Epithelial cell of proximal tubule (primary cell): ENCODE measurements around the gene SCD5. TPM values are rescaled to one million over a fixed set of nuclear protein-coding genes. Genes with fewer than 3 reads are reported as not detected.

ENCODE experiments used
- DNase-seq: peaks from one replicate; pipeline ENCODE4 v3.0.0-alpha.2; 2011; ENCODE audit warnings: low read depth
- H3K4me3 ChIP-seq: 2 replicates; pipeline ENCODE4 v1.5.1; 2011; ENCODE audit warnings: low read depth, mild to moderate bottlenecking, low read length
- CTCF ChIP-seq: conservative IDR thresholded peaks from 2 replicates; pipeline ENCODE4 v1.5.1; 2012; ENCODE audit warnings: low read depth, mild to moderate bottlenecking, low read length
- total RNA-seq: library from RNA; depleted of rRNA; stranded (reverse); fragments of >200 nt; gene quantifications from 2 replicates; pipeline ENCODE4 v1.2.3, GENCODE V29; 2015

The SCD5 gene
- total RNA-seq, 1 donor from 2014 or later: 22.7 TPM

GRCh38 chr4:82678051-82678450, 120.5 kb downstream of the SCD5 start:
- no peak overlapping the region for H3K4me3 ChIP-seq
- no peak for TF ChIP-seq CTCF
- DNase-seq: no peak

- TF ChIP-seq CTCF: no peak
- DNase-seq: no peak
- H3K4me3 ChIP-seq: no peak overlapping the region
Measured at GRCh38 chr4:82677327-82677726, 121.3 kb downstream of the SCD5 start.

DNA sequence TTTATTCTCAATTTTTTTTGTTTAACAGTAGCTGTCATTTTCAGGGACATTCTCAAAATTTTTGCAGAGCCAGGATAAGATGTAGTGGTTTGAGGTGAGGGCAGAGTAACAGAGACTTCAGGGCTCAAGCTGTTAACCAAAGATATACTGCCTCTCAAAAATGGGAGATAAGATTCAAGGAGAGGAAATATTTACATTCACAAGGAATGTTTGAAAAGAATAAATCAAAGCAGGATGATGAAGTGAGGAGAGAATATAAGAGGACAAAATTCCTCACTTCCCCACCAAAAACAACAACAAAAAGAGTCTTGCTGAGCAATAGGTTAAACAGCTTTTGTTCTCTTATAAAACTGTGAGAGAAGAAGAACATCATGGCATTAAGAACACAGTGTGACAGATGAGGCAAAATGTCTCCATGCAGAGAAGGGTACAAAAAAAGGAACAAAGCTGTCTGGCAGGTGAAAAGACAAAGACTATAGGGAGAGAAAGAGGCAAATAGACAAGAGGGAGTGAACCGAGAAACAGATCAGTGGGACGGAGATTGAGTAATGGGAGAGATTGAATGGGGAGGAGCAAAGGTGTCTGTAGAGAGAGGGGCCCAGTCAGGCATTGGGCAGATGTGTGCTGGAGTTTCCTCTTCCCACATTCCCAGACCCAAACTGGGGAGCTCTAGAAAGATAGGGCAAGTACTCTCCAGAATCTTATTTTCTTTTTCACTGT, 130.7 kb downstream of the SCD5 start:
- DNase-seq: no peak
- H3K4me3 ChIP-seq: no peak overlapping the region
- TF ChIP-seq CTCF: no peak

DNA sequence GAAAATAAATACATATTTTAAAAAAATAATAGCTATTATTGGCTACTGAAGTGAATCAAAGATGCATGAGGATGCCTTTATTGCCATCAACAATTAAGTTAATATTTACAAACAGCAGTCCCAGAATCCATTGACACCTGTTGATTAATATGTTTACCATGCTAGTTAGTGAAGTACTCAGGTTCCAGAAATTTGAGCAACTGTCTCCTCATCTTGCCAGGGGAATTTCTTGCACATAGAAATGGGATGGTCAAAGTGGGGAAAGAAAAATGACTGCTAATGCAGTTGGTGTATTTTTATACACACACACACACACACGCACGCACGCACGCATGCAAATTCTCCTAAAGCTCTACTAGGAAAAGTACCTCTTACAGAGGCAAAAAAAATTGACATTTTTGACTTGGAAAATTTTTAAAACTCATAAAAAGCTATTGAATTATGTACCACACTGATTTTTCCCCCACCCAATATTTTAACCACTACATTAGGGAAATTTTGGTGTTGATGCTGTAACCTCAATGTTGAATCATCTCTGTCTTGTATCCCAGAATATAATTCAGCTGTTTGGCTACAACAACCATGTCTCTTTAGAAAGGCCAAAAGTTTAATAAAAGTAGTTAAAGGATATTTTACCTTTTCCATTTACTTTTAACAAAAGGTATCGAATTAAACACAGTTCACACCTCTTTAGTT, 131.5 kb downstream of the SCD5 start:
- DNase-seq: no peak
- H3K4me3 ChIP-seq: no peak overlapping the region
- no peak for TF ChIP-seq CTCF

DNA sequence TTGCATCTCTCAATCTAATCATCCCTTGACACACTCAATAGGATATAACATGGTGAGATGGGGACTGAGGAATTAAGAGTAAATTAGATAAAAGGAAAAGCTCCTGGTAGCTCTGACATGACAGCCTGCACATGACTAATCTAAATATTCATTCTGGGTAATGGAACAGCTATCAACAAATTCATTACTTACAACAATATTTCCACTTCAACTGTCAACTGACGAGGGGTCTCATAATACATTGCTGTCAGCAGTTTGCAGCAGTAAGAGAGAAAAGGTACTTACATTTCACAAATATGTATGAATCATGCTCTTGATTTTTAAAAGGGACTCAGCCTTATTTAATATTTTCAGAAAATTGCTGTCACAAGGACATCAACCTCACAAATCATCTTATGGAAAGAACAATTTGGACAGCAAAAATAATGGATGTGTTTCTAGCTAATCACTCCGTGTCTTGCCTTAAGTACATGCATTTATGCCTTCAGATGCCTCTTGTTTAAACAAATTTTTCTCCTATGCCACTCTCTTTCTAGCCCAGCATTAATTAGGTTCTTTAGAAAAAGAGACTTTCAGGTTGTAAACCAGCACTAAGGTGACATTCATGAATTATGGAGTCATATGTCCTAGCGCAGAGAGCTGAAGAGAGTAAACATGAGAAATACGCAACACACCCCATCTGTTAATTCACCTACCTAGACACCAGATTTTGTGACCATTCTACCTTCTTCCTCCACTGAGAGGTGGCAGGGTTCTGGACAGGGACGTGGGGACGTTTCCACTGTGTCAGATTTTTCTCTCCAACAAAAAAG, 137.2 kb downstream of the SCD5 start:
- no peak for DNase-seq
- no peak for TF ChIP-seq CTCF

GRCh38 chr4:82652062-82652461, 146.5 kb downstream of the SCD5 start:
- no peak overlapping the region for H3K4me3 ChIP-seq
- no peak for DNase-seq
- no peak for TF ChIP-seq CTCF

More for the DNA sequence above, 137.2 kb downstream of the SCD5 start:
- no peak overlapping the region for H3K4me3 ChIP-seq
